Activated CD4-positive, CD25-positive, alpha-beta regulatory T cell treated with anti-CD3 and anti-CD28 coated beads, Interleukin-2, amount 50 U/mL, for 72 hours (primary cell): ENCODE measurements around the gene LRRC27.
"Not testable (repeated sequence)": the region's sequence is repeated elsewhere in the genome, so short reads cannot be mapped to it uniquely, and the experiment has no call there.

Experiments
- DNase-seq: peaks from one replicate; pipeline ENCODE4 v3.0.0; 2021

Gene LRRC27

GRCh38 chr10:132301371-132302330 is 30.3 kb upstream of the LRRC27 start:
- DNase-seq, result peak; percentile 26

- DNase-seq, result peak; percentile 21
These were observed 29.3 kb upstream of the LRRC27 start for GRCh38 chr10:132302421-132303310.

GRCh38 chr10:132303361-132304115 is 28.5 kb upstream of the LRRC27 start:
- peak; percentile 9 for DNase-seq

GRCh38 chr10:132304756-132305509 is 27.1 kb upstream of the LRRC27 start:
- peak; percentile 25 for DNase-seq

GRCh38 chr10:132305654-132306342 is 26.2 kb upstream of the LRRC27 start:
- DNase-seq, result peak; percentile 24

- peak; percentile 22 for DNase-seq
These were observed 25.7 kb upstream of the LRRC27 start for GRCh38 chr10:132306343-132306685.

- peak; percentile 49 for DNase-seq
These were observed 24.9 kb upstream of the LRRC27 start for GRCh38 chr10:132306864-132307751.

- peak; percentile 85 for DNase-seq
These were observed 24.0 kb upstream of the LRRC27 start, which contains the start of gene STK32C for GRCh38 chr10:132307823-132308586. Gene STK32C, minus strand, starts transcription at chr10:132307950. Its CDS starts 117 bp downstream, at chr10:132307833.

- DNase-seq, result no peak
These were observed 23.2 kb upstream of the LRRC27 start for GRCh38 chr10:132308587-132309470.

GRCh38 chr10:132309471-132309865 is 22.5 kb upstream of the LRRC27 start:
- DNase-seq, result no peak

- DNase-seq, result peak; percentile 25
These were observed 22.0 kb upstream of the LRRC27 start for GRCh38 chr10:132309879-132310591.

- peak; percentile 26 for DNase-seq
These were observed 21.2 kb upstream of the LRRC27 start for GRCh38 chr10:132310701-132311337.

GRCh38 chr10:132311338-132311939 is 20.6 kb upstream of the LRRC27 start:
- no peak for DNase-seq

GRCh38 chr10:132313305-132313704 is 18.7 kb upstream of the LRRC27 start:
- DNase-seq, result no peak

- no peak for DNase-seq
These were observed 18.1 kb upstream of the LRRC27 start for GRCh38 chr10:132313865-132314264.

- DNase-seq, result no peak
These were observed 17.7 kb upstream of the LRRC27 start for GRCh38 chr10:132314336-132314735.

- not testable (repeated sequence) for DNase-seq
These were observed 17.1 kb upstream of the LRRC27 start for GRCh38 chr10:132314881-132315280.
